HUDEP-2 (cell line): ENCODE results near the gene JAZF1.

Source experiments
- DNase-seq, 76 experiments: peaks; one replicate each; lab custom pipeline; 2025; ENCODE audit not compliant: unreplicated experiment in 76 of 76; lab: John Stamatoyannopoulos, UW

JAZF1 gene

DNA sequence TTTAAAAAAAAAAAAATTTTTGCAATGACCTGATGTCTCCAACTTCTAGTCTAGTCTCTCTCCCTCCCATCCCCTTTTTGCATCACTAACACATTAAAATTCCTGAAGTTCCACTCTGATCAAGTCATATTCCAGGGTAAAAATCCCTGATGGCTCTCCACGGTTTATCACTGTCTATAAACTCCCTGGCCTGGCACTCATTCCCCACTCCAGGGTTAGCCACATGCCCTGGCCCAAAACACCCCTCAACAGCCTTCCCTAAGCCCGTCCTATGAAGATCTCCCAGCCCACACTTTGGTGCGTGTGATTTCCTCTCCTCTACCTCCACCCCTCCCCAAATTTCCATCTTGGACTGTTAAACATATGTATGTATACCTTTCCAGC is 125.4 kb downstream of the JAZF1 start:
- DNase-seq: no peak

DNA sequence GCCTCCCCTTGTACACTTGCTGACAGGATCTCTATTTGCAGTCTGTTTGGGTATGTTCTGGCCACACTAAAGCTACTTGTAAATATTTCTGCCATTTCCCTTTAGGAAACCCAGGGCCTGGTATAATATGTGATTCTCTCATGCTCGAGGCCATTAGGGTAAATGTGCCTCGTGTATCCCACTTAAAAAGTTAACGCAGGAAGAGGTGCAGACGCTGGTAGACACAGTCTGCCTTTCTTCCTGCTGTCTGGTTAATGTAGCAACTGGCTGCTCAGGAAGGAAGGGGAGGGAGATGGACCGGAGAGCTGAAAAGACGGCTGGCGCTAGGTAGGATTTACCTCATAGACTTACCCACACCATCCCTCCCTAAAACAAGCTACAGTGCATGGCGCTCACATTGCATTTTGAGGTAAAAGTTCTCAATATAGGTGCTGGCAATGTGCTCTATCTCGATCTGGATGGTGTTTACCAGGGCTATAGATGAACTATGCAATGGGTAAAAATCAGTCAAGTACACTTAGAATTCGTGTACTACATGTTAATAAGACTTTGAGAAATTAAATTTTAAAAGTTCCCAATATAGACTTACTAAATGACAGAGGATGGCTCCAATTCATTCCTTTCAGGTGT is 125.9 kb downstream of the JAZF1 start:
- no peak for DNase-seq

DNA sequence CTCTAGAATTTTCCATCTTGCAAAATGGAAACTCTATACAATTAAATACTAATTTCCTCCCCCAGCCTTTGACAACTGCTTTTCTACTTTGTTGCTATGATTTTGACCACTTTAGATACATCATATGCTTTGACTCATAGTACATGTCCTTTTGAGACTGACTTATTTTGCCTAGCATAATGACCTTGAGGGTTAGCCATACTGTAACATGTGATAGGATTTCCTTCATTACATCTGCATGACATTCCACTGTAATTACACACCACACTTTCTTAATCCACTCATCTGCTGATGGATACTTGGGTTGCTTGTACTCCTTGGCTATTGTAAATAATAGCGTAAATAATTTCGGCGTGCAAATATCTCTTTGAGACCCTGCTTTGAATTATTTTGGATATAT is 127.7 kb downstream of the JAZF1 start:
- DNase-seq: no peak

DNA sequence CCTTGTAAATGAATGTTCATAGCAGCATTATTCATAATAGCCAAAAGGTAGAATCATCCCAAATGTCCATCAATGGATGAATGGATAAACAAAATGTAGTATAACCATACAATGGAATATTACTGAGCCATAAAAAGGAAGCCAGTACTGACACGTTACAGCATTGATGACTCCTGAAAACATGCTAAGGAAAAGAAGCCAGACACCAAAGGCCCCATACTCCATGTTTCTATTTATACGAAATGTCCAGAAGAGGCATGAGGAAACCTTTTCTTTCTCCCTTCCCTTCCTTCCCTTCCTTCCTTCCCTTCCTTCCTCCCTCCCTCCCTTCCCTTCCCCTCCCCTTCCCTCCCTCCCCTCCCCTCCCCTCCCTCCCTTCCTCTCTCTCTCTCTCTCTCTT is 131.9 kb downstream of the JAZF1 start:
- DNase-seq: no peak

DNA sequence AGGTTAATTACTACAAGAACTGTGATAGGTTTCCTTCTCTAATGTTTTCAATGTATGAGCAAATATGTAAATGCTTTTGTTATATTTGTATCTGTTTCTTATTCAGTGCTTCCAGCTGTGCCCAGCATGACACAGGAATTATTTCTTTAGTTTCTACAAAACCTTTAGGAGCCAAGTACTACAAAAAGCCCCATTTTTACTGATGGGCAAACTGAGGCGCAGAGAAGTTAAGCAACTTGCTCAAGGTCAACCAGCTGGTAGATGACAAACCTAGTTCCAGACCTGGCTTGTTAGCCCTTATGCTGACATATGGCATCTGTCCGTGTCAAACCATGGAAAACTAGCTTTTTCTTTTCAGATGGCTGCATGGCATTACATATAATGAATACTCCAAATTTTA is 134.6 kb downstream of the JAZF1 start:
- no peak for DNase-seq

DNA sequence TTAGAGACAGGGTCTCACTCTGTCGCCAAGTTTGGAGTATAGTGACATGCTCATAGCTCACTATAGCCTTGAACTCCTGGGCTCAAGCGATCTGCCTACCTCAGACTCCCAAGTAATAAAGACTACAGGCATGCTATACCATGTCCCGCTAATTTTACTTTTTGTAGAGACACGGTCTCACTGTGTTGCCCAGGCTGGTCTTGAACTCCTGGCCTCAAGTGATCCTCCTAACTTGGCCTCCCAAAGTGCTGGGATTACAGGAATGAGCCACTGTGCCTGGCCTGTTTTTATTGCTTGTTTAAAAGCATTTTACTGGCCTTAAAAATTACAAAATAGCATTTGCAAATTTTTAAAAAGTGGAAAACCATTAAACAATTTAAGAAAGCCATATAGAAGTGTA is 135.0 kb downstream of the JAZF1 start:
- no peak for DNase-seq

DNA sequence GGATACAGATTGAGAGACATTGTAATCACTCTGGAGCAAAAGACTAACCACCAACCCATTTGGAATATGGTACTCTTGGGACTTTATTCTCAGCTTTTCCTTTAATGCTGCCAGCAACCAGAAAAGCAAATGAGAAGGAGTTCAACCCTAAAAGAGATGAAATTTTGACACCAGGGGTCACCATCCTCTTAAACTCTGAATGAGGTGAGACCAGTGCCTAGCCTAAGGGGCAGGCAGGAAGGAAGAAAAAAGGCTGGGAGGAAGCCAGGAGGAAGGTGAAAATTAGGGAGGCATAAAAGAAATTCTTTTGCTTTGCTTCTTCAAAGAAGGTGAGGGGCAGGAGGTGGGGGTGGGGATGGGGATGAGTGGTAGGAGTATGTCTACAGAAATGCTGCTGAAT is 135.8 kb downstream of the JAZF1 start:
- no peak for DNase-seq

DNA sequence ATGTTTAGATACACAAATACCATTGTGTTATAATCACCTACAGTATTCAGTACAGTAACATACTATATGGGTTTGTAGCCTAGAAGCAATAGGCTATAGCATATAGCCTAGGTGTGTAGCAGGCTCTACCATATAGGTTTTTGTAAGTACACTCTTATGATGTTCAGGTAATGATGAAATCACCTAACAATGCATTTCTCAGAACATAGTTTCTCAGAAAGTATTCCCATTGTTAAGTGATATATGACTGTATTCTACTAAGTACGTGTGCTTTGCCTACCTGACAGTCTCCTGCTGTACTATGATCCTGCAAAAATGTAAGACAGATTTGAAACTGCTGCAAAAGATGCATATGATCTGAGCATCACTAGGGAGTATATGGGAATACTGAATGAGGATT is 137.9 kb downstream of the JAZF1 start:
- no peak for DNase-seq

DNA sequence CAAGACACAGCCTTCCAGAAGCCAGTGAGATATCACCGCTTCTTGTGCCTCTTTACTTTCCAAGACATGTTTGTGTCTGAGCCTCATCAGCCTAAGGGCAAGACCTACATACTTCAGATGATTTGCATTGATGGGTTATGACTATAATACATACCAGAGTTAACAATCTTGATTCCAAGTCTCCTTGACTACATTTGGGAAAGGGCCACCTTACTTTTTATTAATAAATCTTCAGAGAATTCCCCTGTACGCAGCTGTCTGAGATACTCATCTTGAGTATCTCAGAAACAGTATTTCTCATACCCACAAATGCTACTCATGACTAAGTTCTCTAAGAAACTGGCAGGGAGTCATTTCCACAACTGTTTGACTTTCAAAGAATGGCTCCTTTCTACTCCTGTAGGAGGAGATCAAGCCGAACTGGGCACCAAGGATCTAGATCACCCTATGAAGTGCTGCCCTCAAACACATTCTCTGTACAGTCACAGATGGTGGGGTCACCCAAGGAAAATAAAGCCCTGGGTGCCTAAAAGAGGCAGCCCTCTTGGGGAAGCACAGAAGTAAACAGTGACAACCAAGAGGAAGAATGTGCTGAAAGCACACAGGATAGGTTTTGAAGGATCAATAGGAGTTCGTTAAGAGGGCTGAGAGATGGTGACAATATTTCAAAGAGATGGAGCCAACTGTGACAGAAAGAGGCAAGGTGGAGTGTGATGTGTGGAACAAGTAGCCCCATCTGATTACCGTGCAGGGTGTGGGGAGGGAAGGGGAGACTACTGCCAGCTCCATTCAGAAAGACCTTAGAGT is 138.9 kb downstream of the JAZF1 start:
- peak in 1 of 76 experiments; percentile 6 for DNase-seq

DNA sequence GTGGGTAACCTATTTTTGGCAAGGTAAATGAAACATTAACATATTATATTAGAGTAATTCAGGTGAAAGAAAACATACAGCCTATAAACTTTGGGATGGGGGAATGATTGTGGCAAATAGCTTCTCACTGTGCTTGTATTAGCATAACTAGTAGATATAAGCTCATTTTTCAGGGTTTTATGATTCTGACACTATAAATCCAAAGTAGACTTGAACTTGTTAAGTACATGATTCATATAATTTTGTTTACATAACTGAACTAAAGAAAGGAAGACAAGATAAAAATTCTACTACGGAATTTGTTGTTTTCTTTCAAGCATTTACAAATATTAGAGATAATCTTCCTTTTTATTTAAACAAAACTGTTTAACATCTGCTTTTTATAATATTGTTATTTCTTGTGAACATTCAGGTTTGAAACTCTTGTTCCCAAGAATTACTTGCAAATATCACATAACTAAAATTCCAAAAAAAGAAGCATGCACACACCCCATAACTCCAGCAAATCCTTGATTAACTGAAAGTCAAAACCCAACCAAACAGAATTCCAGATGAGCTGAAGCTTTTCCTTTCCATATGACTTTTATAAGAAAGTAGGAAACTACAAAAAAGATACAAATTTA is 142.3 kb downstream of the JAZF1 start:
- no peak for DNase-seq

DNA sequence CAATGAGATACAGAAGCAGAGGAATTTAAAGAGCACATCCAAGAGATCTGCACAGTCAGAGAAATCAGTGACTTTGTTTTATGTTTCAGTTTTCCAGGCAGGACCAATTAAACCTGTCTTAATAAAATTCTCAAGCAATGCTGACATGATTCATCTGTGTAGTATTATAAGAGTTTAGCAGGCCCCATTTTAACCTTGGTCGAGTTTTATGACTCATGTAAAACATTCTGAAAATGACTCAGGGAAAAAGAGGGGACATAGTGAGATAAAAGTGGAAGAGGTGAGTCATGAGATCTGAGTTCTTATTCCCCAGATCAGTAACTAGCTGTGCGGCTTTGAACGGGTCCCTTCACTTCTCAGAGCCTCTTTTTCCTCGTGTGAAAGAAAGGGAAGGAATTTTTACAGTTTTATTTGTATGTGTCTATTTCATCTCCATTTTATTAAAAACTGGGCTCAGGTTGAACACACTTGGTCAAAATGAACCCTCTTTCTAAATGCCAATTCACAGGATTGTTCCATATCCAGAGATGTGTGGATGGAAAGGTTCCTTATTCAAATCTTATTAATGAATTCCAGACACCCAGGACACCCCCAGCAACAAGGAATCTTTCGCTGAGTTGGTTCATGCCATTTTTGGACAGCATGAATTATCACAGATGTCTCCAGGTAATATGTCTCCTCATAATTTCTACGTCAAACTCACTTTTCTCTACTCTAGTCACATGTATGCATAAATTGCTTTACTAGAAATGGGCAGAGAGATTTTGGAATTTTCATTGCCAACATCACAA is 143.2 kb downstream of the JAZF1 start:
- DNase-seq: peak in 36 of 76 experiments; percentile 5 to 80 (median 59)

DNA sequence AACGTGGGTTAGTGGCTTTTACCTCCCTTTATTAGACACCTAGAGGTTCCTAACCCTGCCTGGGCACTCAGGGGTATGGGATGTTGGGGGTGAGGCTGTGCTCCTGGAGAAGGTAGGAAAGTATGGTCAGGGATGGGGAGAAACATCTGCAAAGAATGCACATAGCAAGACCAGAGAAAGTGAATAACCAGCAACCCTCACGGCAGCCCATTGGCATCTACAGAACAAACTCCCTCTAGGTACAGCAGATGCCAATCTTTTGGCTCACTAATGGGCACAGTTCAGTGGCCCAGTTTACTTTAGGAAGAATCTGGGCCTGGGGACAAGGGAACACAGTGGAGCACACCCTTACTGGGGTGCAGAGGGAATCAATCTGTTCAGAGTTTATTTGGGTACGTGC is 143.9 kb downstream of the JAZF1 start:
- DNase-seq: peak in 2 of 76 experiments; percentile 12 to 29

DNA sequence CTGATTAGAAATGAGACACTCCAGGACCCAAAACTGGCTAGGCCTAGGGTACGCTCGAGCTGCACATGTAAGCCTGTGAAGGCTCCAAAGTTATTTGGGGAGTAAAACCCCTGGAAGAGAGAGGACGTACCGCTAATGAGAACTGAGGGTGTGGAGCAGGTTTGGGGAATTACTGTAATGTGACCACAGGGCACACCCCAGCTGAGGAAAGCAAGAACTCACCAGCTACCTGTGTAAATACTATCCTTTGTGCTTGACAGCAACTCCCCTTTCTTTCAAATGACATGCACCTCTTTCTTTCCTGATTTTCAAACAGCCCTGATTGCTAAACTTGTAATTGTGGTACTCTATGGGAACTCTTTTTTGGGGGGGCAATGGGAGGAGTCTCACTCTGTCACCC is 147.2 kb downstream of the JAZF1 start:
- DNase-seq: no peak

DNA sequence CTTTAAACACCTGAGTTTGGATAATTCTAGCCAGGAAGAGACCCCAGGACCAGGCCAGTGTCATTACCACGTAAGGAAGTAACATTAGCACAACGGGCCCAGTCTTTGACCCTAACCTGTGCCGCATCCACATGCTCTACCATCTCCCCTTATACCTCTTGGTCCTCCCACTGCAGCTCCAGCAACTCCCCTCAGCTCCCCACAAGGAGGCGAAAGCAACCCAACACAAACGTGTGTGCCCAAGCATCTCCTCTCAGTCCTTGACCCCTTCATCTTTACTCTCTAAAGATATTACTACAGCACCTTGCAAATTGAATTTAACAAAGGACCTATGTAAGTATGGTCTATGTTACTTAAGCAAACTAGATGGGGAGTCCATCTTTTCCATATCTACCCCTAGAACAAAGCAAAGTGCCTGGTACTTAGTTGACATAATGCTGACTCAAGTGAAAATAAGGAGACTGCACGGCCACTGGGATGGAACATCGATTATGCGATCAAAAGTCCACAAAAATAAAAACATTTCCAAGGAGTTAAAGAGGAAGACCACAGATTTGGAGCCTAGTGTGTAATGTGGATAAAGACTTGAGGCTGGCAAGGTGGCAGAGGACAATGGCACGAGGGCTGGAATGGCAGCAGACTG is 147.7 kb downstream of the JAZF1 start:
- DNase-seq: peak in 1 of 76 experiments; percentile 15

DNA sequence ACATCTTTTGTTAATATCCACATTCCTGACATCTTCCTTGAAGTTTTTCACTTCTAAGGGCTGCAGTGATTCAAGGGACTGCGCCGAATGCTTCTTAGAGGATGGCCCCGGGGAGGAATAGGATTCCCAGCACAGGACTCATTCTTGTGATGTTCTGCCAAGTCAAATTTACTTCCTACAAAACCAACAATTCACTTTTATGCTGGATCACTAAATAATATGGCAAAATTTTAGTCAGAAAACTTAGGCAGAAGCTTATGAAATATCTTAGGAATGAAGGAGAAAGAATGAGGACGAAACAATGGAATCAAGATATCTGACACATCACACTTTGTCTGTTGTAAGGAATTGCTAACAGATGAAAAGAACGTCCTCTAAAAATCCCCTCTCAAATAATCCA is 151.5 kb downstream of the JAZF1 start:
- no peak for DNase-seq

DNA sequence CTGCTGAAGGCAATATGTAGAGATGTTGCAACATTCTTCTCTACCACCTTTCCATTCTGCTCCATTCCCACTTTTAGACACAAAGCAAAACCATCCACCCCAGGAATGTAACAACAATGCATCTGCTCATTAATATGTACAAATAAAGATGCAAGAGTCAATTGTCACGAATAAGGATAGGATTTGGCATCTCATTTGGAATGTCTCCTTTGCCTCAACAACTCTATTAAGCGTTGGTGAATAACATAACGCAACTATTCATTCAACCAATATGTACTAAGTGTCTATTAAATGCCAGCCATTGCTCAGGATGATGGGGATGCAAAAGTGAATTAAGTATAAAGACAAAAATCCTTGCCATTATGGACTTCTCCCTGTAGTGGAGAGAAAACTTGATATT is 152.1 kb downstream of the JAZF1 start:
- DNase-seq: no peak

DNA sequence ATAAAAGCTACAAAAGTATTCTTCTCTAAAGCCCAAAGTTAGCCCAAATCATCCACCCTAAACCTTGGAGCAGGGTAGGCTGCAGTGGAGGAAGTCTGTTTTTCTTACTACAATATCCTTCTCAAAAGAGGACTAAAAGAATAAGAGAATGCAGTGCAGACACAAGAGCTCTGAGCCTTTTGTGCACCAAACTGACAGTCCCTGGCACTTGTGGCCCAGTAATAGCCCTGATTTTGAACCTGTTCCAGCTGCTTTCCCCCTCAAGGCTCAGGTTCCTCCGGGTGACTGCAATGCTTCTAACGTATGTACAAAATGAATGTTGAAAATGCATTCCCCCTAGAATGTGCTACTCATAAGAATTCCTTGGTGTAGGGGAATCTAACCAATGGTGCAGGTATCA is 154.4 kb downstream of the JAZF1 start:
- DNase-seq: no peak

DNA sequence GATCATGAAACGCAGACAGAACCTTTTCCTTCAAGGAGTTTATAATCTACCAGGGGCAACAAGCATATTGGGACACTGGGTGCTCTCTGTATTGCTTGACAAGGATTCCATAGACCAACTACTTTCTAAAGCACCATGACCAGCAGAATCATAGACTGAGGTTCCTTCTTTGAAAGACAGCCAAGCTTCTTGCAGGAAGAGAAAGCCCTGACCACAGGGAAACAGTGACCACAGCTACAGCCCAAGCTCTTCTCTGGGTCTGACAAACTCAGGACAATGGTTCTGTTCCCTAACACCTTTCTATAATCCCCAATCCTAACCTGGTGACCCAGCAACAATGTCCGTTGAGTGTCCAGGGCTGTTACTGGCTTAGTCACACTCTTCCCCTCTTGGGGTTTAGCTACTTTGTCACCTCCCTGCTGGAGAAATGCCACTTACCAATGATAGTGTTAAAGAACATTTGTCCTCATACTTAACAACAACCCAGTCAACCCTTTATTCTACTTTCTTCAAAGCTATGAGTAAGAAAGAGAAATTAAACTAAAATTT is 155.7 kb downstream of the JAZF1 start:
- no peak for DNase-seq

DNA sequence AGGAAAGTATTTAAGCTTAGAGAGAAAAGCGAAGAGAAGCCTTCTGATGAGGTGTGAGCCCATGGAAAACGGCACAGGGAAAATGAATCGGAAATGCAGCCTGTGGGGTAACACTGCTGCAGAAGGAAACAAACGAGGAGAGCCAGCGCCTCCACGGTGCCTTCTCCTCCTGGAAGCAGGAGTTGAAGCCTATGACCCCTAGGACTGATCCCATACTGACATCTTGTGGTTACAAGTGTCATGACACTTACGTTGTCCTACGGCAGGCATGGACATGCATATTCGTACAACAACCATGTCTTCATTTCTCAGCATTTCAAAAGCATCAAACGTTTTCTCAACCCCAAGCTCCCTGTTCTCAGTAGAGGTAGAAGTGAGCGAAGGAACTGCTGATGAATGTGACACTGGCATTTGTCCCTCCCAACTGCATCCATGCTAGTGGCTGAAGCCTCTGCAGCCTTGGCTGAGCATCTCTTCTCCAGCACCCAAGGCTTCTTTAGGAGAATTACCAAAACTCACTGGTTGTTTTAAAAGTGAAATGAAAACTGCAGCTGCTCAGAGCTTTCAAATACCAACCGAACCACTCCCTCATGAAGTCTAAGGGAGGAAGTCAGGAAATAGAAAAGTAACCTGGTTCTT is 160.2 kb downstream of the JAZF1 start:
- peak in 58 of 76 experiments; percentile 6 to 73 (median 42) for DNase-seq
